Mesendoderm (in vitro differentiated cells): ENCODE measurements around the gene SNPH.
A peak's percentile ranks its signal among the peaks of the same experiment; 100 is the strongest.

Experiments used
- DNase-seq: peaks from one replicate; pipeline ENCODE4 v3.0.0; 2013
- H2AK5ac ChIP-seq: 2 replicates; pipeline ENCODE4 v1.6.1; 2013; ENCODE audit warnings: low read length, inconsistent platforms
- H2BK120ac ChIP-seq: 2 replicates; pipeline ENCODE4 v1.6.1; 2013; ENCODE audit warnings: low read depth, mild to moderate bottlenecking, low read length, moderate library complexity, mixed read lengths
- H2BK15ac ChIP-seq: replicated peaks from 2 replicates; pipeline ENCODE4 v1.6.1; 2013; ENCODE audit warnings: low read depth, mild to moderate bottlenecking, moderate library complexity
- H2BK5ac ChIP-seq: 2 replicates; pipeline ENCODE4 v1.6.1; 2013; ENCODE audit warnings: low read length, inconsistent platforms
- H3K18ac ChIP-seq: 2 replicates; pipeline ENCODE4 v1.6.1; 2013; ENCODE audit warnings: mild to moderate bottlenecking, low read length, mixed read lengths
- H3K23ac ChIP-seq: one replicate; pipeline ENCODE4 v1.6.1; 2013; ENCODE audit warnings: low read length
- H3K27ac ChIP-seq: 2 replicates; pipeline ENCODE4 v1.5.1; 2013; ENCODE audit warnings: low read depth, mild to moderate bottlenecking, inconsistent platforms, low read length, moderate library complexity
- H3K27me3 ChIP-seq: 2 replicates; pipeline ENCODE4 v1.6.1; 2013; ENCODE audit warnings: low read length, control low read depth, mild to moderate bottlenecking, inconsistent platforms; ENCODE audit not compliant: insufficient read depth, poor library complexity
- H3K36me3 ChIP-seq: 2 replicates; pipeline ENCODE4 v1.6.1; 2013; ENCODE audit warnings: low read length, inconsistent platforms; ENCODE audit not compliant: control insufficient read depth, insufficient read depth
- H3K4ac ChIP-seq: one replicate; pipeline ENCODE4 v1.6.1; 2013; ENCODE audit warnings: low read depth, mild to moderate bottlenecking, low read length, moderate library complexity
- H3K4me1 ChIP-seq: 2 replicates; pipeline ENCODE4 v1.6.1; 2013; ENCODE audit warnings: low read depth, low read length, inconsistent platforms; ENCODE audit not compliant: control insufficient read depth
- H3K4me2 ChIP-seq: 2 replicates; pipeline ENCODE4 v1.6.1; 2013; ENCODE audit warnings: low read length
- H3K4me3 ChIP-seq: 2 replicates; pipeline ENCODE4 v1.5.1; 2013; ENCODE audit warnings: mild to moderate bottlenecking, low read length
- H3K56ac ChIP-seq: one replicate; pipeline ENCODE4 v1.6.1; 2013; ENCODE audit warnings: low read length
- H3K79me1 ChIP-seq: 2 replicates; pipeline ENCODE4 v1.6.1; 2013; ENCODE audit warnings: low read length, inconsistent platforms
- H3K79me2 ChIP-seq: 2 replicates; pipeline ENCODE4 v1.6.1; 2013; ENCODE audit warnings: mild to moderate bottlenecking, low read length; ENCODE audit not compliant: control insufficient read depth, insufficient read depth
- H3K9ac ChIP-seq: 2 replicates; pipeline ENCODE4 v1.6.1; 2013; ENCODE audit warnings: low read length, inconsistent platforms
- H4K5ac ChIP-seq: one replicate; pipeline ENCODE4 v1.6.1; 2013; ENCODE audit warnings: low read length
- H4K8ac ChIP-seq: one replicate; pipeline ENCODE4 v1.6.1; 2013; ENCODE audit warnings: low read depth, mild to moderate bottlenecking, control low read depth, low read length, moderate library complexity
- WGBS: extraction: QIAGEN DNeasy Blood & Tissue Kit; methylation state at CpG from one replicate; pipeline ENCODE4 v1.1.7; 2013; ENCODE audit warnings: low lambda C conversion rate, missing lambda C conversion rate; ENCODE audit not compliant: insufficient coverage; ENCODE audit errors: extremely low coverage; 5-methylcytosine and 5-hydroxymethylcytosine counted together

Gene SNPH

DNA sequence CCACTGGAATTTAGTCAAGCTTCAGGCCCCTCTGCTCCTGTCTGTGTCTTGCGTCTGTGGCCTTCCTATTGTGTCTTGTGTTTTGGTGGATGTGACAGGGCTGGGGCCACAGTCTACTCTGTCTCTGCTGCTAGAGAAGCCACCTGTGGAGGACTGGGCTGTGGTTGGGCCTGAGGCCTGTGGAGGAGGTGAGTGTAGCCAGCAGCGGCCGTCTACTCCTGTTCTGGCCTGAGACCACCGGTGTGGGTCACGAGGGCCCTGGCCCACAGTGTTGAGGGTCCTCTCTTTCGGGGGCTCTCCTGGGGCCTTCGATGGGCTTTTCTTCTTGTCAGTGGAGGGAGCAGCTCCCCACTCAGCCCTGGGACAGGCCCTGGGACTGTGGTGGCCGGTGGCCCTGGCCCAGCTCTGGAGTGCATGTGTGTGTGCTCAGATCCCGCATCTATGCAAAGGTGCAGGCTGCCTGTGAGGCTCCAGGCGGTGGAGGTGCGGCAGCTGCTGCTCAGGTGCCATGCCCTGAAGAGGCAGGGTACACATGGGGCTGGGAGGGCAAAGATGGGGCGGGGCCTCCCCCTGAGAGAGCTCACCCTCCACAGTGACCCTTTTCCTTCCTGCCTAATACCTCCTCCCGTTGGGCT lies 42.1 kb downstream of the SNPH start:
- no peak overlapping the region for H2AK5ac ChIP-seq
- H3K23ac ChIP-seq, result no peak overlapping the region
- no peak overlapping the region for H2BK120ac ChIP-seq
- H3K9ac ChIP-seq, result no peak overlapping the region
- H3K79me1 ChIP-seq, result no peaks in the 10 kb centered on the region
- no peak overlapping the region for H4K8ac ChIP-seq
- H3K4me1 ChIP-seq, result no peaks in the 10 kb centered on the region
- H3K36me3 ChIP-seq, result no peaks in the 10 kb centered on the region
- no peaks in the 10 kb centered on the region for H3K27me3 ChIP-seq
- no peak overlapping the region for H3K56ac ChIP-seq
- no peak overlapping the region for H3K4ac ChIP-seq
- H4K5ac ChIP-seq, result no peak overlapping the region
- H2BK5ac ChIP-seq, result no peak overlapping the region
- H3K79me2 ChIP-seq, result no peaks in the 10 kb centered on the region
- H2BK15ac ChIP-seq, result no peak overlapping the region
- H3K18ac ChIP-seq, result no peak overlapping the region
- H3K4me2 ChIP-seq, result no peak overlapping the region
- H3K27ac ChIP-seq, result no peak overlapping the region
- no peak for DNase-seq
- no CpG with 5 or more reads among the region's 13 CpGs for WGBS
- no peak overlapping the region for H3K4me3 ChIP-seq

DNA sequence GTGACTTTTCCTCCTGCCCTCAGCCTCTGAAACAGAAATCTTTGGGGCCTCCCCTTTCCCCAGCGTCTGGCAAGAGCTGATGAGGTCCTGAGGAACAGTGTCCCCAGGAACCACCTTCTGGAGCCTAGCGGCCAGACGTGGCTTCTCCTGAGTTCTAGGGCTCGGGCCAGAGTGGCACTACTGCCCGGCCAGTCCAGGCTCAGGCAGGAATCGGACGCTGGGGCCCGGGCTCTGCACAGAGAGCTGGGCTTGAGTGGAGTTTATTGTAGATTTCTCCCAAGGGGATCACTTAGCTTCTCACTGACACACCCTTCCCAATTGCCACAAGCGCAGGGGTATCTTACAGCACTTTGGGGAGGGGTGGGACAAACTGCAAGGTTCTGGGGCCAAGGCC lies 42.6 kb downstream of the SNPH start:
- H3K79me2 ChIP-seq, result no peaks in the 10 kb centered on the region
- H2BK5ac ChIP-seq, result no peak overlapping the region
- no peak overlapping the region for H4K8ac ChIP-seq
- H3K27ac ChIP-seq, result no peak overlapping the region
- H4K5ac ChIP-seq, result no peak overlapping the region
- no peaks in the 10 kb centered on the region for H3K36me3 ChIP-seq
- H2BK15ac ChIP-seq, result no peak overlapping the region
- no peak overlapping the region for H3K4ac ChIP-seq
- H3K56ac ChIP-seq, result no peak overlapping the region
- H3K23ac ChIP-seq, result no peak overlapping the region
- DNase-seq, result no peak
- no peaks in the 10 kb centered on the region for H3K79me1 ChIP-seq
- H3K9ac ChIP-seq, result no peak overlapping the region
- H2AK5ac ChIP-seq, result no peak overlapping the region
- H2BK120ac ChIP-seq, result no peak overlapping the region
- no peaks in the 10 kb centered on the region for H3K27me3 ChIP-seq
- no peak overlapping the region for H3K4me3 ChIP-seq
- no peak overlapping the region for H3K18ac ChIP-seq
- WGBS, result no CpG with 5 or more reads among the region's 9 CpGs
- no peak overlapping the region for H3K4me2 ChIP-seq
- no peaks in the 10 kb centered on the region for H3K4me1 ChIP-seq

DNA sequence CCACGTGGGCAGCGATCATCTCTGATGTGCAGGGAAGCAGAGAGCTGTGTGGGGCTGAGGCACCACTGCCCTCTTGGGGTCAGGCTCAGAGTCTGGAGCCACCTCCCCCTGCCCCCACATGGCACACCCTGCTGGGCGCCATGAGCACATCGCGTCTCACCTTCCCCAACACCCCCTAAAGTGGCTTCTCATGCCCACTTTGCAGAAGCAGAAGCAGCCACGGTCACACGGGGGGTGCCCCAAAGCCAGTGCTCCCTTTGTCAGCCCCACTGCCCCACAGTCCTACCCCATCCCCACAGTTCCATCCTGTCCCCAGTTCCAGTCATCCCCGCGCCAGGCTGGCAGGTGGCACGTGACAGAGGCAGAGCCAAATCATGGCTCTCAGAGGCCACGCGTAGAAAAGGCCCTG lies 43.3 kb downstream of the SNPH start:
- no peaks in the 10 kb centered on the region for H3K4me1 ChIP-seq
- H3K9ac ChIP-seq, result no peak overlapping the region
- H3K4ac ChIP-seq, result no peak overlapping the region
- H2BK5ac ChIP-seq, result no peak overlapping the region
- no peak overlapping the region for H2BK15ac ChIP-seq
- H3K56ac ChIP-seq, result no peak overlapping the region
- no peak overlapping the region for H2BK120ac ChIP-seq
- no peak overlapping the region for H2AK5ac ChIP-seq
- H3K27me3 ChIP-seq, result no peaks in the 10 kb centered on the region
- no peak overlapping the region for H3K18ac ChIP-seq
- H3K4me3 ChIP-seq, result no peak overlapping the region
- H3K27ac ChIP-seq, result no peak overlapping the region
- H3K79me1 ChIP-seq, result no peaks in the 10 kb centered on the region
- no peak overlapping the region for H4K8ac ChIP-seq
- H3K23ac ChIP-seq, result no peak overlapping the region
- H4K5ac ChIP-seq, result no peak overlapping the region
- H3K36me3 ChIP-seq, result no peaks in the 10 kb centered on the region
- H3K79me2 ChIP-seq, result no peaks in the 10 kb centered on the region
- WGBS, result no CpG with 5 or more reads among the region's 12 CpGs
- no peak overlapping the region for H3K4me2 ChIP-seq
- peak; percentile 37 for DNase-seq

DNA sequence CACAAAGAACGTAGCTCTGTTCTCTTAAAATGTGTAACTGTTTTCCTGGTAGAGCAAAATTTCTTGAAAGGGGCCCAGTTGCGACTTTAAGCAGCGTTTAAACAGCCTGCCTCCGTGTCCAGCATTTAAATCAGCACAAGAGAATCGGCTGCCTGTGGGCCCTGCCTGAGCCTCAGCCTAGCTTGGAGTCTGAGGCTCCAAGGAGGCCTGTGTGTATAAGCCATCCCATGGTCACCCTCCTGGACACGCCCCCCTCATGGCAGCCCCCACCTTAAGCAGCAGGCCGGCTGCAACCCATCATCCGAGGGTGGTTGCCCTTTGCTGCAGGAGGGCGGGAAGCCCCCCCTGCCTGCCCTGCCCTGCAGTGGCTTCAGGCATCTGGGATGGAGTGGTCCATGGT lies 44.0 kb downstream of the SNPH start:
- no CpG with 5 or more reads among the region's 9 CpGs for WGBS
- H2AK5ac ChIP-seq, result no peak overlapping the region
- no peaks in the 10 kb centered on the region for H3K4me1 ChIP-seq
- no peak overlapping the region for H2BK5ac ChIP-seq
- H3K4ac ChIP-seq, result no peak overlapping the region
- no peak overlapping the region for H2BK15ac ChIP-seq
- DNase-seq, result no peak
- H3K27me3 ChIP-seq, result no peaks in the 10 kb centered on the region
- H3K79me1 ChIP-seq, result no peaks in the 10 kb centered on the region
- no peak overlapping the region for H3K9ac ChIP-seq
- H3K4me2 ChIP-seq, result no peak overlapping the region
- H4K8ac ChIP-seq, result no peak overlapping the region
- no peaks in the 10 kb centered on the region for H3K36me3 ChIP-seq
- no peak overlapping the region for H3K18ac ChIP-seq
- H3K4me3 ChIP-seq, result no peak overlapping the region
- H4K5ac ChIP-seq, result no peak overlapping the region
- no peaks in the 10 kb centered on the region for H3K79me2 ChIP-seq
- H3K27ac ChIP-seq, result no peak overlapping the region
- H3K23ac ChIP-seq, result no peak overlapping the region
- H2BK120ac ChIP-seq, result no peak overlapping the region
- H3K56ac ChIP-seq, result no peak overlapping the region

DNA sequence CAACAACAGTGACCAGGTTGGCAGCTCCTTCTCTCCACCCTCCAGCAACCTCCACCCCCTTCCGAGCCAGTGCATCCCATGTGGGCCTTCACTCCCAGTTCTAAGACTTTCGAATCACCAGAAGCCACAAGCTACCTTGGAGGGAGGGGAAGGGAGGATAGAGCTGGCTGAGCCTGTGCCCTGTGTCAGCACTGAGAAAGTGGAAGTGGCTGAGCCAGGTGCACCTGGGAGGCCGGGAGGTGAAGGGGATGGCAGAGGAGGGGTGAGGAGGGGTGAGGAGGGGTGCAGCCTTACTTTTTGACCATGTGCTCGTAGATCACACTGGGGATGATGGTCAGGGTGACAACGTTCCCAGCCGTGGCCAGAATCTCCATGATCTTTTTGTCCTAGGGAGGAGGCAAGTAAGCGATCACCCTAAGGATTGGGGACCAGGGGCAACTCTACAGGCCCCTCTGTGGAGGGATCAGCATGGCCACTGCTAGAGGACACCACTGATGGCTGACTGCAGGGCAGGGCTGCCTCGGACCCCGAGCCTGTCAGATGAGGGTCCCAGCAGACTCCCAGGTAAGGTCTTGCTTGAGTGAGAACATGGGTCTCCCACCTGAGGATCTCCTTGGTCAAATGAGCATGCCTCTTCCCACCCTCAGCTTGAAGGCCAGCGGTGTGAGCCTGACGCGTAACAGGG lies 44.6 kb downstream of the SNPH start:
- Histone ChIP-seq H3K18ac (no peak overlapping the region), H3K79me1 (no peaks in the 10 kb centered on the region), H3K56ac (no peak overlapping the region), H3K79me2 (no peaks in the 10 kb centered on the region), H3K4me1 (no peaks in the 10 kb centered on the region), H3K4ac (no peak overlapping the region), H2AK5ac (no peak overlapping the region), H2BK5ac (no peak overlapping the region), H3K36me3 (no peaks in the 10 kb centered on the region), H4K5ac (no peak overlapping the region), H2BK120ac (no peak overlapping the region), H3K9ac (no peak overlapping the region), H3K4me3 (no peak overlapping the region), H3K27me3 (no peaks in the 10 kb centered on the region), H3K4me2 (no peak overlapping the region), H2BK15ac (no peak overlapping the region), H4K8ac (no peak overlapping the region), H3K27ac (no peak overlapping the region), H3K23ac (no peak overlapping the region)
- no CpG with 5 or more reads among the region's 12 CpGs for WGBS
- DNase-seq, result no peak

DNA sequence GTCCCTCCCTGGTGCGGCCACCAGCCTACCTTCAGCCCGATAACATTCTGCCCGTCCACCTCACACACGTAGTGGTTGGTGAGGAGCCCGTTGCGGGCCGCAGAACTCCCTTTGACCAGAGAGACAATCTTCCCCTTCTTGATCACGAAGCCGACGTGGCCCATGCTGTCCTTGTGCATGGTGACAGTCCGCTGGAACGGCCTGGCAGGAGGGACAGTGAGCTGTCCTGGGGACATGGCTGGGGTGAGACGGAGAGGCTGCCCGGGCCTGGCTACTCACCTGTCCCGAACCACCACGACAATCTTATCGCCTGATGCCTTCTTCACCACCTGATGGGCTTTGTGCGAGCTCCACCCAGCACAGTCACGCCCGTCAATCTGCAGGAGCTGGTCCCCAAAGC lies 46.2 kb downstream of the SNPH start:
- Histone ChIP-seq H3K4me2 (no peak overlapping the region), H2AK5ac (no peak overlapping the region), H3K79me1 (no peaks in the 10 kb centered on the region), H2BK5ac (no peak overlapping the region), H3K4me3 (no peak overlapping the region), H3K18ac (no peak overlapping the region), H3K79me2 (no peaks in the 10 kb centered on the region), H3K27me3 (no peaks in the 10 kb centered on the region), H3K36me3 (no peaks in the 10 kb centered on the region), H3K23ac (no peak overlapping the region), H3K4ac (no peak overlapping the region), H2BK15ac (no peak overlapping the region), H3K27ac (no peak overlapping the region), H4K8ac (no peak overlapping the region), H4K5ac (no peak overlapping the region), H2BK120ac (no peak overlapping the region), H3K56ac (no peak overlapping the region), H3K4me1 (no peaks in the 10 kb centered on the region), H3K9ac (no peak overlapping the region)
- WGBS, result no CpG with 5 or more reads among the region's 20 CpGs
- no peak for DNase-seq
